Measurements from ENCODE around the gene CDK5R2.

Gene CDK5R2

GRCh38 chr2:218962859-218963492, 3.5 kb downstream of the CDK5R2 start:
- DNase-seq (ENCODE audit: low read depth), result peak; percentile 77

GRCh38 chr2:218963601-218964000, 4.1 kb downstream of the CDK5R2 start:
- DNase-seq (ENCODE audit: low read depth), result no peak

GRCh38 chr2:218964041-218964771, 4.7 kb downstream of the CDK5R2 start:
- DNase-seq (ENCODE audit: low read depth), result peak; percentile 90

GRCh38 chr2:218970894-218971293, 11.4 kb downstream of the CDK5R2 start:
- no peak for DNase-seq (ENCODE audit: low read depth)

- DNase-seq (ENCODE audit: low read depth), result no peak
Measured at GRCh38 chr2:218975060-218975777, 15.8 kb downstream of the CDK5R2 start.

- peak; percentile 79 for DNase-seq (ENCODE audit: low read depth)
Measured at GRCh38 chr2:218979846-218980734, 20.6 kb downstream of the CDK5R2 start.

- no peak for DNase-seq (ENCODE audit: low read depth)
Measured at GRCh38 chr2:218980735-218981389, 21.4 kb downstream of the CDK5R2 start.

- no peak for DNase-seq (ENCODE audit: low read depth)
Measured at GRCh38 chr2:218981390-218981880, 22.0 kb downstream of the CDK5R2 start.

GRCh38 chr2:218981881-218982585, 22.6 kb downstream of the CDK5R2 start:
- DNase-seq (ENCODE audit: low read depth), result no peak

GRCh38 chr2:218982586-218983262, 23.3 kb downstream of the CDK5R2 start:
- DNase-seq (ENCODE audit: low read depth), result no peak

GRCh38 chr2:218983263-218983933, 23.9 kb downstream of the CDK5R2 start:
- DNase-seq (ENCODE audit: low read depth), result no peak

- DNase-seq (ENCODE audit: low read depth), result no peak
Measured at GRCh38 chr2:218983934-218984238, 24.4 kb downstream of the CDK5R2 start.

GRCh38 chr2:218984239-218985020, 25.0 kb downstream of the CDK5R2 start:
- no peak for DNase-seq (ENCODE audit: low read depth)

GRCh38 chr2:218985021-218985324, 25.5 kb downstream of the CDK5R2 start, which contains the start of gene FEV:
Gene FEV, minus strand, starts transcription at chr2:218985184. Its CDS starts 109 bp downstream, at chr2:218985075.
- DNase-seq (ENCODE audit: low read depth), result no peak

GRCh38 chr2:218985325-218986091, 26.0 kb downstream of the CDK5R2 start:
- DNase-seq (ENCODE audit: low read depth), result no peak

GRCh38 chr2:218986148-218986761, 26.8 kb downstream of the CDK5R2 start:
- DNase-seq (ENCODE audit: low read depth), result no peak

GRCh38 chr2:218988164-218988563, 28.7 kb downstream of the CDK5R2 start:
- no peak for DNase-seq (ENCODE audit: low read depth)

- DNase-seq (ENCODE audit: low read depth), result no peak
Measured at GRCh38 chr2:218988650-218989049, 29.2 kb downstream of the CDK5R2 start.

Measured in iris pigment epithelial cell (primary cell).